Activated CD8-positive, alpha-beta T cell treated with anti-CD3 and anti-CD28 coated beads for 36 hours (primary cell): ENCODE results near the gene ATP13A1. TPM values are rescaled to one million over a fixed set of nuclear protein-coding genes. Genes with fewer than 3 reads are reported as not detected.

Source experiments
- ATAC-seq: fragments of 200-7000 bp; cut with Tn5 transposase; one replicate; pipeline ENCODE4 v1.10.0; 2021; ENCODE audit warnings: mild to moderate bottlenecking, moderate library complexity
- CTCF ChIA-PET: fragments of 350-600 bp; sonication (Branson Sonifier 250); formaldehyde crosslinking; loops from one replicate; lab custom pipeline; 2021; ENCODE audit warnings: antibody characterized with exemption; lab: Charles Lee
- POLR2A ChIA-PET: fragments of 350-600 bp; sonication (Branson Sonifier 250); formaldehyde crosslinking; loops from one replicate; lab custom pipeline; 2021; ENCODE audit warnings: antibody characterized with exemption; lab: Charles Lee
- DNase-seq: peaks from one replicate; pipeline ENCODE4 v3.0.0-alpha.2; 2020
- H3K27ac Mint-ChIP-seq: one replicate; pipeline ENCODE4 v1.8.0; 2021; ENCODE audit warnings: mild to moderate bottlenecking, mixed read lengths
- H3K27me3 Mint-ChIP-seq: one replicate; pipeline ENCODE4 v1.8.0; 2021; ENCODE audit warnings: mixed read lengths
- H3K36me3 Mint-ChIP-seq: one replicate; pipeline ENCODE4 v1.8.0; 2021; ENCODE audit warnings: low read depth, mixed read lengths
- H3K4me1 Mint-ChIP-seq: one replicate; pipeline ENCODE4 v1.8.0; 2021; ENCODE audit warnings: low read depth, mixed read lengths
- H3K4me3 Mint-ChIP-seq: one replicate; pipeline ENCODE4 v1.8.0; 2021; ENCODE audit warnings: mild to moderate bottlenecking, moderate library complexity, mixed read lengths
- H3K9me3 Mint-ChIP-seq: one replicate; pipeline ENCODE4 v1.8.0; 2021; ENCODE audit warnings: mixed read lengths
- intact Hi-C: fragments of 100-400 bp; cut with micrococcal nuclease; formaldehyde crosslinking; loops from one replicate; pipeline ENCODE4 v1.10.0; 2022
- total RNA-seq, 2 experiments: library from RNA; stranded (reverse); gene quantifications; one replicate each; pipeline ENCODE4 v1.2.3, GENCODE V29; 2021
- TF ChIP-seq, protein P1 (sequence below): fragments of 200-600 bp; IDR thresholded peaks from one replicate; pipeline ENCODE4 v1.8.0; 2022; ENCODE audit warnings: antibody characterized with exemption, mild to moderate bottlenecking

The ATP13A1 gene
- total RNA-seq, 2 experiments from 2014 or later: 52.4 to 53.1 TPM

GRCh38 chr19:19647037-19647835 lies 16.2 kb downstream of the ATP13A1 start:
- POLR2A ChIA-PET: interaction anchor here (1.0 kb wide), 1 partner anchor 21 kb away, joined by 3 read pairs; the partner anchor contains the start of gene ZNF101
- H3K36me3 Mint-ChIP-seq: peaks cover 33% of the 10 kb centered on the region
- H3K27ac Mint-ChIP-seq: no peak overlapping the region

DNA sequence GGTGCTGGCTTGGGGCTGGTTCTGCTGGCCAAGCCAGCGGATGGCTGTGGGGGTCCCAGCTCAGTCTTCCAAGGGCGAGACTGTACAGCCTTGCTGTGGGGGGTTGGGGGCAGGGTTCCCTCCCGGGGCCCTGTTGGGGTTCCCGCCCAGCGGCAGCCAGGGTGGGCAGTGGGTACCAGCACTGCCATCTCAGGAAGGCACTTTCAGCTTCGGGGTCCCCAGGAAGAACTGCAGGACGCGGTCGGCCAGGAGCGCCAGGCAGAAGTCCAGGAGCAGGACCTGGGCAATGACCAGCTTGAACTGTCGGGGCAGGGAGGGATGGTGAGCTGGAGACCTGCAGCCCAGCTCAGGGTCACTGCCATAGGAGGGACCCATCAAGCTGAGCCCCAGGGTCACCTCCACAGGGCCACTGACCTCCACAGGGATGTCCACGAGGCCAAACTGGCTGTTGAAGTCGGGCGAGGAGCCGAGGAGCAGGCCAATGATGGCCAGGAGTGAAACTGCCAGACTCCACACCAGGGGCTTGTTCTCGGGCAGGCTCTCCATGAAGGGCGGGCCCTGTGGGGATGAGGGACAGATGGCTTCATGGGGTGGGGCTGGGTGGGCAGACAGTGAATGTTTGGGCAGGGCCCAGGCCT lies 18.1 kb downstream of the ATP13A1 start:
- H3K4me1 Mint-ChIP-seq: peaks cover 7% of the 10 kb centered on the region
- H3K36me3 Mint-ChIP-seq: peaks cover 30% of the 10 kb centered on the region
- POLR2A ChIA-PET: interaction anchor here (0.6 to 1.6 kb wide), 2 partner anchors 110 to 280 kb away, joined by 3 read pairs; no protein-coding TSS in a partner anchor
- intact Hi-C loops: no loop called here
- H3K9me3 Mint-ChIP-seq: no peaks in the 10 kb centered on the region
- no peak overlapping the region for H3K27ac Mint-ChIP-seq
- TF ChIP-seq, protein P1, sequence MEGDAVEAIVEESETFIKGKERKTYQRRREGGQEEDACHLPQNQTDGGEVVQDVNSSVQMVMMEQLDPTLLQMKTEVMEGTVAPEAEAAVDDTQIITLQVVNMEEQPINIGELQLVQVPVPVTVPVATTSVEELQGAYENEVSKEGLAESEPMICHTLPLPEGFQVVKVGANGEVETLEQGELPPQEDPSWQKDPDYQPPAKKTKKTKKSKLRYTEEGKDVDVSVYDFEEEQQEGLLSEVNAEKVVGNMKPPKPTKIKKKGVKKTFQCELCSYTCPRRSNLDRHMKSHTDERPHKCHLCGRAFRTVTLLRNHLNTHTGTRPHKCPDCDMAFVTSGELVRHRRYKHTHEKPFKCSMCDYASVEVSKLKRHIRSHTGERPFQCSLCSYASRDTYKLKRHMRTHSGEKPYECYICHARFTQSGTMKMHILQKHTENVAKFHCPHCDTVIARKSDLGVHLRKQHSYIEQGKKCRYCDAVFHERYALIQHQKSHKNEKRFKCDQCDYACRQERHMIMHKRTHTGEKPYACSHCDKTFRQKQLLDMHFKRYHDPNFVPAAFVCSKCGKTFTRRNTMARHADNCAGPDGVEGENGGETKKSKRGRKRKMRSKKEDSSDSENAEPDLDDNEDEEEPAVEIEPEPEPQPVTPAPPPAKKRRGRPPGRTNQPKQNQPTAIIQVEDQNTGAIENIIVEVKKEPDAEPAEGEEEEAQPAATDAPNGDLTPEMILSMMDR: no peak
- no peak overlapping the region for H3K4me3 Mint-ChIP-seq
- no peaks in the 10 kb centered on the region for H3K27me3 Mint-ChIP-seq
- ATAC-seq: no peak
- CTCF ChIA-PET: interaction anchor here (2.3 to 2.5 kb wide), 2 partner anchors 91 to 113 kb away, joined by 5 to 51 read pairs; no protein-coding TSS in a partner anchor
- DNase-seq: no peak

More at GRCh38 chr19:19647037-19647835, 16.2 kb downstream of the ATP13A1 start:
- Mint-ChIP-seq H3K4me1 (peaks cover 2% of the 10 kb centered on the region), H3K9me3 (no peaks in the 10 kb centered on the region), H3K27me3 (no peaks in the 10 kb centered on the region), H3K4me3 (no peak overlapping the region)
- CTCF ChIA-PET: interaction anchor here (1.0 to 2.3 kb wide), 2 partner anchors 93 to 115 kb away, joined by 3 to 5 read pairs; no protein-coding TSS in a partner anchor
- intact Hi-C loops: no loop called here
- DNase-seq (no peak), ATAC-seq (no peak)
- TF ChIP-seq, protein P1: no peak

GRCh38 chr19:19644054-19644388 lies 19.5 kb downstream of the ATP13A1 start:
- no peaks in the 10 kb centered on the region for H3K9me3 Mint-ChIP-seq
- peaks cover 9% of the 10 kb centered on the region for H3K4me1 Mint-ChIP-seq
- H3K4me3 Mint-ChIP-seq: peak overlapping the region; percentile 96
- intact Hi-C loops: loop anchor here (5.0 kb wide), 1 partner anchor 47 kb away; no protein-coding TSS in a partner anchor
- no peak for DNase-seq
- TF ChIP-seq, protein P1: peak; percentile 20
- CTCF ChIA-PET: interaction anchor here (0.7 to 2.5 kb wide), 26 partner anchors 8 to 325 kb away, joined by 3 to 51 read pairs (median 4); partner anchors contain the start of genes NDUFA13 and TSSK6
- H3K36me3 Mint-ChIP-seq: peaks cover 29% of the 10 kb centered on the region
- H3K27ac Mint-ChIP-seq: peak overlapping the region; percentile 98
- no peak for ATAC-seq
- POLR2A ChIA-PET: interaction anchor here (0.6 to 2.7 kb wide), 11 partner anchors 13 to 154 kb away, joined by 3 to 15 read pairs (median 3); partner anchors contain the start of gene ATP13A1
- H3K27me3 Mint-ChIP-seq: no peaks in the 10 kb centered on the region

GRCh38 chr19:19643158-19644053 lies 20.1 kb downstream of the ATP13A1 start, which contains the start of gene GMIP:
TSS of gene GMIP (minus strand) at chr19:19643657. CDS start at chr19:19643529, 128 bp downstream.
- DNase-seq (peak; percentile 93), ATAC-seq (peak; percentile 88)
- Mint-ChIP-seq H3K4me1 (peaks cover 9% of the 10 kb centered on the region), H3K27ac (peak within 1 kb of the TSS; percentile 98), H3K4me3 (peak within 1 kb of the TSS; percentile 96), H3K36me3 (peaks cover 30% of the 10 kb centered on the region), H3K27me3 (no peaks in the 10 kb centered on the region), H3K9me3 (no peaks in the 10 kb centered on the region)
- ChIA-PET POLR2A (interaction anchor here (0.6 to 2.7 kb wide), 12 partner anchors 12 to 153 kb away, joined by 3 to 15 read pairs (median 3); partner anchors contain the start of genes ATP13A1 and ZNF101), CTCF (interaction anchor here (0.7 to 2.5 kb wide), 27 partner anchors 8 to 326 kb away, joined by 3 to 51 read pairs (median 4); partner anchors contain the start of genes NDUFA13 and TSSK6)
- TF ChIP-seq, protein P1: peak; percentile 90
- intact Hi-C loops: loop anchor here (2.0 to 5.0 kb wide), 2 partner anchors 46 to 111 kb away; no protein-coding TSS in a partner anchor
